H1 (cell line): Measurements from ENCODE around the gene TYK2. TPM values are rescaled to one million over a fixed set of nuclear protein-coding genes. Genes with fewer than 3 reads are reported as not detected.

Source experiments
- CTCF ChIA-PET: fragments of 300-600 bp; sonication (Branson Sonifier 250); formaldehyde crosslinking; loops from one replicate; lab custom pipeline; 2021; ENCODE audit not compliant: partially characterized antibody; lab: Charles Lee
- POLR2A ChIA-PET: fragments of 300-600 bp; sonication (Branson Sonifier 250); formaldehyde crosslinking; loops from one replicate; lab custom pipeline; 2021; ENCODE audit warnings: inconsistent platforms; ENCODE audit not compliant: partially characterized antibody; lab: Charles Lee
- DNase-seq, 2 experiments: peaks; one replicate each; pipeline versions ENCODE4 v3.0.0 to v3.0.0-alpha.2; 2010 to 2022; ENCODE audit warnings: low spot score in 2 of 2, low read depth in 1 of 2, mixed read lengths in 1 of 2
- FAIRE-seq: peaks from 2 replicates; lab custom pipeline; 2011; peaks lifted over from hg19 to GRCh38; lab: Jason Lieb, UNC
- H2AFZ ChIP-seq: 2 replicates; pipeline ENCODE4 v1.8.1; 2012; ENCODE audit warnings: low read length, inconsistent platforms
- H2AK5ac ChIP-seq: 2 replicates; pipeline ENCODE4 v1.6.1; 2013; ENCODE audit warnings: low read depth, low read length
- H2BK120ac ChIP-seq: replicated peaks from 2 replicates; pipeline ENCODE3; 2013; ENCODE audit warnings: low read depth, low read length, inconsistent platforms
- H2BK12ac ChIP-seq: 2 replicates; pipeline ENCODE4 v1.6.1; 2013; ENCODE audit warnings: low read depth, low read length
- H2BK15ac ChIP-seq: 2 replicates; pipeline ENCODE4 v1.6.1; 2013; ENCODE audit warnings: low read length
- H2BK20ac ChIP-seq: 2 replicates; pipeline ENCODE4 v1.6.1; 2013; ENCODE audit warnings: low read length
- H2BK5ac ChIP-seq: 2 replicates; pipeline ENCODE4 v1.6.1; 2013; ENCODE audit warnings: low read depth, low read length
- H3K14ac ChIP-seq: 2 replicates; pipeline ENCODE4 v1.6.1; 2013; ENCODE audit warnings: inconsistent platforms; ENCODE audit not compliant: insufficient read length
- H3K18ac ChIP-seq: 2 replicates; pipeline ENCODE4 v1.6.1; 2013; ENCODE audit warnings: low read length; ENCODE audit errors: extremely low read depth
- H3K23ac ChIP-seq: 2 replicates; pipeline ENCODE4 v1.6.1; 2013; ENCODE audit warnings: inconsistent platforms; ENCODE audit not compliant: insufficient read length
- H3K23me2 ChIP-seq: 2 replicates; pipeline ENCODE4 v1.6.1; 2013; ENCODE audit warnings: low read depth, low read length
- H3K27ac ChIP-seq: 2 replicates; pipeline ENCODE4 v1.6.1; 2011; ENCODE audit warnings: low read depth, low read length, inconsistent platforms
- H3K27me3 ChIP-seq, 4 experiments: replicated peaks in 1 of 4; 1 replicate in 1 of 4; 2 replicates in 3 of 4; pipeline versions ENCODE4 v1.6.1 to v1.8.1; 2011 to 2013; ENCODE audit warnings: low read length in 3 of 4, mild to moderate bottlenecking in 3 of 4, inconsistent platforms in 2 of 4, mixed read lengths in 2 of 4, moderate library complexity in 1 of 4; ENCODE audit not compliant: control insufficient read depth in 3 of 4, insufficient read depth in 3 of 4; ENCODE audit errors: extremely low read depth in 1 of 4
- H3K36me3 ChIP-seq, 4 experiments: 2 replicates each; pipeline versions ENCODE4 v1.6.1 to v1.8.1; 2011 to 2013; ENCODE audit warnings: mild to moderate bottlenecking in 4 of 4, low read length in 3 of 4, moderate library complexity in 2 of 4, control low read depth in 1 of 4, inconsistent platforms in 1 of 4; ENCODE audit not compliant: insufficient read depth in 4 of 4, control insufficient read depth in 2 of 4
- H3K4ac ChIP-seq: replicated peaks from 2 replicates; pipeline ENCODE3; 2013; ENCODE audit warnings: low read length, low read depth, mixed read lengths, inconsistent platforms; ENCODE audit not compliant: insufficient read length
- H3K4me1 ChIP-seq, 4 experiments: replicated peaks in 1 of 4; 1 replicate in 1 of 4; 2 replicates in 3 of 4; pipeline versions ENCODE4 v1.6.1 to v1.8.1; 2011 to 2013; ENCODE audit warnings: low read length in 3 of 4, inconsistent platforms in 2 of 4, mixed read lengths in 1 of 4; ENCODE audit not compliant: insufficient read depth in 4 of 4, control insufficient read depth in 3 of 4
- H3K4me2 ChIP-seq, 2 experiments: 2 replicates each; pipeline versions ENCODE4 v1.6.1 to v1.8.1; 2011 to 2013; ENCODE audit warnings: low read depth in 2 of 2, low read length in 2 of 2, control low read depth in 1 of 2, inconsistent platforms in 1 of 2, mild to moderate bottlenecking in 1 of 2; ENCODE audit not compliant: insufficient read depth in 1 of 2
- H3K4me3 ChIP-seq, 4 experiments: fragments of 200-600, 300-600 bp in 1 of 4; sonication (generic), shearing (Covaris generic), sonication (Bioruptor Twin) in 1 of 4; 2 replicates each; pipeline versions ENCODE4 v1.5.1 to v1.8.1; 2011 to 2016; ENCODE audit warnings: low read length in 4 of 4, low read depth in 3 of 4, control low read depth in 2 of 4, inconsistent platforms in 2 of 4, mild to moderate bottlenecking in 2 of 4, mixed read lengths in 1 of 4, moderate library complexity in 1 of 4; ENCODE audit not compliant: insufficient read depth in 2 of 4; ENCODE audit errors: extremely low read depth in 1 of 4
- H3K56ac ChIP-seq: replicated peaks from 2 replicates; pipeline ENCODE3; 2013; ENCODE audit warnings: low read depth, mild to moderate bottlenecking, mixed read lengths, low read length, inconsistent platforms; ENCODE audit not compliant: insufficient read length
- H3K79me1 ChIP-seq: 2 replicates; pipeline ENCODE4 v1.6.1; 2013; ENCODE audit warnings: low read depth, low read length, control low read depth
- H3K79me2 ChIP-seq, 2 experiments: 2 replicates each; pipeline versions ENCODE4 v1.6.1 to v1.8.1; 2012 to 2013; ENCODE audit warnings: low read length in 2 of 2, mild to moderate bottlenecking in 2 of 2, inconsistent platforms in 1 of 2; ENCODE audit not compliant: insufficient read depth in 2 of 2, control insufficient read depth in 1 of 2
- H3K9ac ChIP-seq, 4 experiments: replicated peaks in 1 of 4; 1 replicate in 1 of 4; 2 replicates in 3 of 4; pipeline versions ENCODE4 v1.6.1 to v1.8.1; 2011 to 2013; ENCODE audit warnings: low read depth in 3 of 4, low read length in 3 of 4, control low read depth in 2 of 4, mild to moderate bottlenecking in 2 of 4, moderate library complexity in 2 of 4, inconsistent platforms in 1 of 4; ENCODE audit errors: extremely low read depth in 1 of 4
- H3K9me3 ChIP-seq, 2 experiments: 2 replicates each; pipeline versions ENCODE4 v1.6.1 to v1.8.1; 2012 to 2013; ENCODE audit warnings: mild to moderate bottlenecking in 2 of 2, moderate library complexity in 2 of 2, control low read depth in 1 of 2, inconsistent platforms in 1 of 2, low read depth in 1 of 2, low read length in 1 of 2, mixed read lengths in 1 of 2; ENCODE audit not compliant: insufficient read depth in 2 of 2
- H4K20me1 ChIP-seq, 2 experiments: replicated peaks in 1 of 2; 2 replicates each; pipeline versions ENCODE3 to v1.8.1; 2011 to 2013; ENCODE audit warnings: inconsistent platforms in 2 of 2, low read length in 2 of 2, mild to moderate bottlenecking in 1 of 2; ENCODE audit not compliant: insufficient read depth in 2 of 2, control insufficient read depth in 1 of 2
- H4K5ac ChIP-seq: 2 replicates; pipeline ENCODE4 v1.6.1; 2013; ENCODE audit warnings: low read length, low read depth, mixed read lengths, inconsistent platforms; ENCODE audit not compliant: insufficient read length
- H4K8ac ChIP-seq: 2 replicates; pipeline ENCODE4 v1.8.0; 2013; ENCODE audit warnings: mild to moderate bottlenecking, moderate library complexity, low read length, inconsistent platforms; ENCODE audit not compliant: insufficient read depth; ENCODE audit errors: extremely low read depth
- H4K91ac ChIP-seq: replicated peaks from 2 replicates; pipeline ENCODE3; 2013; ENCODE audit warnings: low read length, mixed read lengths, inconsistent platforms; ENCODE audit not compliant: insufficient read length
- BACH1 ChIP-seq: IDR thresholded peaks from 2 replicates; pipeline ENCODE4 v1.6.1; 2012; ENCODE audit warnings: low read length, improper control_type of control experiment
- EGR1 ChIP-seq: IDR thresholded peaks from 2 replicates; pipeline ENCODE4 v1.6.1; 2011; ENCODE audit warnings: low read depth, low read length, borderline replicate concordance
- JUN ChIP-seq: IDR thresholded peaks from 2 replicates; pipeline ENCODE4 v1.6.1; 2011; ENCODE audit warnings: low read depth, mild to moderate bottlenecking, improper control_type of control experiment, low read length
- JUND ChIP-seq: IDR thresholded peaks from 2 replicates; pipeline ENCODE4 v1.6.1; 2011; ENCODE audit warnings: mild to moderate bottlenecking, improper control_type of control experiment, low read length
- MAFK ChIP-seq: IDR thresholded peaks from 2 replicates; pipeline ENCODE4 v1.6.1; 2012; ENCODE audit warnings: low read depth, mild to moderate bottlenecking, improper control_type of control experiment, low read length
- POLR2A ChIP-seq, 2 experiments: IDR thresholded peaks; 1 replicate in 1 of 2; 2 replicates in 1 of 2; pipeline ENCODE4 v1.6.1; 2011; ENCODE audit warnings: low read depth in 2 of 2, low read length in 2 of 2, mild to moderate bottlenecking in 2 of 2; ENCODE audit errors: control extremely low read depth in 1 of 2
- POLR2AphosphoS5 ChIP-seq: IDR thresholded peaks from 2 replicates; pipeline ENCODE4 v1.6.1; 2011; ENCODE audit warnings: low read depth, low read length
- RNF2 ChIP-seq: fragments of 200-900, 300-1000 bp; sonication (generic); IDR thresholded peaks from 2 replicates; pipeline ENCODE4 v1.7.1; 2016; ENCODE audit warnings: borderline replicate concordance, low read depth, mild to moderate bottlenecking, antibody characterized with exemption, low read length; ENCODE audit not compliant: poor library complexity, severe bottlenecking; ENCODE audit errors: missing control alignments
- SIX5 ChIP-seq: IDR thresholded peaks from 2 replicates; pipeline ENCODE4 v1.6.1; 2011; ENCODE audit warnings: mild to moderate bottlenecking, low read depth, low read length
- SP4 ChIP-seq: IDR thresholded peaks from 2 replicates; pipeline ENCODE4 v1.6.1; 2012; ENCODE audit warnings: low read length, inconsistent platforms
- TAF7 ChIP-seq: optimal IDR thresholded peaks from 2 replicates; pipeline ENCODE3; 2011; ENCODE audit warnings: low read depth, mild to moderate bottlenecking, inconsistent platforms, low read length, moderate library complexity, borderline replicate concordance
- TCF12 ChIP-seq: IDR thresholded peaks from 2 replicates; pipeline ENCODE4 v1.6.1; 2011; ENCODE audit warnings: low read depth, mild to moderate bottlenecking, low read length
- WGBS, 2 experiments: shearing (Covaris generic) in 1 of 2; methylation state at CpG; one replicate each; pipeline versions ENCODE4 v1.1.6 to v1.1.7; 2013 to 2015; ENCODE audit warnings: low lambda C conversion rate in 2 of 2, mixed read lengths in 2 of 2, inconsistent platforms in 1 of 2, low coverage in 1 of 2, missing lambda C conversion rate in 1 of 2; ENCODE audit not compliant: insufficient replicate concordance in 2 of 2, insufficient coverage in 1 of 2, insufficient read length in 1 of 2; ENCODE audit errors: extremely low coverage in 1 of 2, missing lambda C conversion rate in 1 of 2; 5-methylcytosine and 5-hydroxymethylcytosine counted together
- polyA plus RNA-seq, 7 experiments: library from polyadenylated mRNA; depleted of rRNA in 3 of 7; stranded (reverse) in 5 of 7; unstranded in 2 of 7; fragments of >200 nt in 5 of 7; fragments of 200-250 nt in 2 of 7; gene quantifications; 1 replicate in 5 of 7; 2 replicates in 1 of 7; 4 replicates in 1 of 7; pipeline versions ENCODE4 v1.2.1 to v1.2.3, GENCODE V29; 2011 to 2013; ENCODE audit warnings: missing spikeins in 2 of 7, mixed read lengths in 2 of 7
- total RNA-seq: library from RNA; stranded (reverse); fragmentation: NEBNext Ultra II Directional; extraction: Animal tissue kit (Norgen Biotek cat#: 25700); gene quantifications from 2 replicates; pipeline ENCODE4 v1.2.1, GENCODE V29; 2021

Gene TYK2
- total and polyA plus RNA-seq, 2 of the 8 experiments (the other 6 are each of a cell fraction or from before 2014, with no cell fraction given) = 32.1 to 40.8 TPM

DNA sequence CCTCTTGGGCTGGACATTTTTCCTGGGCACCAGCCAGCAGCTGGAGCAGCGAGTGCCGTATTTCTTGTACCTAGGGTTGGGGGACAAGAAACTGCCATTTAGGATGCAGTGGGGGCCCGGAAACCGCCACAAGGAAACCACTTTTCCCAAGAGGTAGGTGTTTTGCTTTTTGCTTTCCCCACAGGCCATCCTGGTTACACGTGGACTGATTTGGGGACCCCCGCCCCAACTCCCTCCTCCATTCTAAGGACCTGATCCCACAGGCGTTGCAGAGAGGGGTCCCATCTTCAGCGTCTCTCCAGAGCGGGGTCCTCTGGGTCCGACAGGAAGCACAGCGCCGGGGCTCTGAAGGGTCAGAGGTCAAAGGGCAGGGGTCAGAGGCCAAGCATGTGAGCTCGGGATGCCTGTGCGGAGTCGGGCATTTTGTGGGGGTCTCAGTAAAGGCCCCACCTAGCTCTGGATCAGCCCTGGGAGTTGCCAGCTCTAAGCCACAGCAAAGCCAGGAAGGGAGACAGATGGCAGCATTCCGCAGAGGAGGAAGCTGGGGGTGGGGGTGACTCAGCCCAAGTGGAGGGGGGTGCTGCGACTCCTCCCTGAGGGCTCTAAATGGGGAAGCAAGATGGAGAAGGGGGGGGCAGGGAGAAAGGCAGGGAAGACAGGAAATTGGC, 75.1 kb downstream of the TYK2 start:
- no peaks in the 10 kb centered on the region for H3K4me1 ChIP-seq
- no peak overlapping the region for H2BK5ac ChIP-seq
- TF ChIP-seq RNF2 (no peak), JUND (no peak), JUN (no peak), TAF7 (no peak), EGR1 (no peak), POLR2A (IDR thresholded peaks at IDR 0.05; ENCODE audit: control extremely low read depth in 1 of 2, low read depth in 2 of 2, low read length in 2 of 2) (no peak), SP4 (no peak), POLR2AphosphoS5 (no peak), TCF12 (no peak), SIX5 (no peak), MAFK (no peak), BACH1 (no peak)
- no peak overlapping the region for H2BK15ac ChIP-seq
- H3K4me2 ChIP-seq = no peak overlapping the region
- H3K4ac ChIP-seq = no peak overlapping the region
- H3K36me3 ChIP-seq = peaks cover 0 to 6% (median 0%) of the 10 kb centered on the region in 4 experiments; a peak in 1 of 8 replicates
- no peaks in the 10 kb centered on the region for H3K79me2 ChIP-seq
- H3K27me3 ChIP-seq = no peaks in the 10 kb centered on the region
- no peaks in the 10 kb centered on the region for H3K79me1 ChIP-seq
- peak overlapping the region; percentile 25; the same call in 1 of the 2 replicates for H4K8ac ChIP-seq
- POLR2A ChIA-PET = interaction anchor here (0.7 to 2.0 kb wide), 7 partner anchors 9 to 115 kb away, joined by 4 to 7 read pairs (median 5); partner anchors contain the start of genes ICAM5 and RAVER1
- H3K56ac ChIP-seq = no peak overlapping the region
- no peak overlapping the region for H2BK12ac ChIP-seq
- H4K5ac ChIP-seq = no peak overlapping the region
- no peaks in the 10 kb centered on the region for H4K20me1 ChIP-seq
- DNase-seq (no peak), FAIRE-seq (no peak)
- no peak overlapping the region for H4K91ac ChIP-seq
- H3K18ac ChIP-seq = no peak overlapping the region; the same call in 1 of the 2 replicates
- CTCF ChIA-PET = interaction anchor here (0.7 to 2.5 kb wide), 7 partner anchors 9 to 132 kb away, joined by 3 to 10 read pairs (median 4); no protein-coding TSS in a partner anchor
- no peak overlapping the region for H2BK120ac ChIP-seq
- no peaks in the 10 kb centered on the region for H3K9me3 ChIP-seq
- H3K27ac ChIP-seq = no peak overlapping the region
- no peak overlapping the region for H3K14ac ChIP-seq
- H3K9ac ChIP-seq = no peak overlapping the region
- no peak overlapping the region for H3K4me3 ChIP-seq
- WGBS, 2 experiments = 90% methylated on average over 16 of the region's 17 CpGs; no CpG with 5 or more reads in 1 of the 2 experiments
- no peak overlapping the region for H2AK5ac ChIP-seq
- H3K23ac ChIP-seq = no peak overlapping the region
- H3K23me2 ChIP-seq = no peaks in the 10 kb centered on the region
- no peak overlapping the region for H2BK20ac ChIP-seq
- H2AFZ ChIP-seq = no peak overlapping the region
